K562 (cell line): ENCODE measurements around the gene NT5DC1. TPM values are rescaled to one million over a fixed set of nuclear protein-coding genes. Genes with fewer than 3 reads are reported as not detected.
A peak's percentile ranks its signal among the peaks of the same experiment; 100 is the strongest.

ENCODE experiments used
- ETS2 ChIP-seq: IDR thresholded peaks from 2 replicates; pipeline ENCODE4 v1.6.1; 2016; ENCODE audit warnings: borderline replicate concordance, missing genetic modification characterization, mild to moderate bottlenecking, moderate library complexity, missing compliant biosample characterization; ENCODE audit not compliant: poor library complexity, severe bottlenecking
- FOXP1 ChIP-seq: sonication (generic); formaldehyde crosslinking; IDR thresholded peaks from 2 replicates; pipeline ENCODE4 v1.8.0; 2022; ENCODE audit warnings: mild to moderate bottlenecking, missing genetic modification reagents
- GATA2 ChIP-seq: sonication (generic); formaldehyde crosslinking; IDR thresholded peaks from 2 replicates; pipeline ENCODE4 v1.4.0; 2020; ENCODE audit warnings: mild to moderate bottlenecking, missing genetic modification reagents
- MCM5 ChIP-seq: fragments of 450-650 bp; IDR thresholded peaks from 2 replicates; pipeline ENCODE4 v1.6.1; 2016; ENCODE audit warnings: low read depth
- MEF2A ChIP-seq: IDR thresholded peaks from 2 replicates; pipeline ENCODE4 v1.6.1; 2011; ENCODE audit warnings: low read depth, mild to moderate bottlenecking, low read length, moderate library complexity; ENCODE audit not compliant: control insufficient read depth
- NFE2 ChIP-seq: IDR thresholded peaks from 2 replicates; pipeline ENCODE4 v1.6.1; 2014; ENCODE audit warnings: antibody characterized with exemption, low read depth
- PRMT5 ChIP-seq: sonication (generic); formaldehyde crosslinking; IDR thresholded peaks from 2 replicates; pipeline ENCODE4 v1.5.0; 2020; ENCODE audit warnings: missing genetic modification reagents
- PURB ChIP-seq: sonication (generic); formaldehyde crosslinking; IDR thresholded peaks from 2 replicates; pipeline ENCODE4 v1.9.0; 2021; ENCODE audit warnings: low read depth, mild to moderate bottlenecking, missing genetic modification reagents
- RBM39 ChIP-seq: fragments of 200-400 bp; formaldehyde crosslinking; optimal IDR thresholded peaks from 2 replicates; pipeline ENCODE3; 2018; ENCODE audit warnings: low read depth, low read length
- SLC30A9 ChIP-seq: fragments of 250-450 bp; sonication (Bioruptor Pico); IDR thresholded peaks from 2 replicates; pipeline ENCODE4 v1.8.0; 2022; ENCODE audit warnings: mild to moderate bottlenecking, moderate library complexity
- SMARCB1 ChIP-seq: IDR thresholded peaks from 2 replicates; pipeline ENCODE4 v1.6.1; 2011; ENCODE audit warnings: improper control_type of control experiment, low read depth; ENCODE audit not compliant: insufficient read length
- polyA plus RNA-seq, 8 experiments: library from polyadenylated mRNA; depleted of rRNA in 4 of 8; stranded (reverse) in 5 of 8; unstranded in 3 of 8; fragments of >200 nt; fragmentation: Nextera tagmentation in 2 of 8; fragmentation: Illumina TruSeq in 1 of 8; extraction: Ambion mirVana in 2 of 8; extraction: Trizol in 1 of 8; gene quantifications; 2 replicates each; pipeline versions ENCODE4 v1.2.1 to v1.2.3, GENCODE V29; 2011 to 2014; ENCODE audit warnings: inconsistent platforms in 1 of 8, missing spikeins in 1 of 8
- total RNA-seq, 7 experiments: library from RNA; depleted of rRNA in 6 of 7; stranded (reverse); fragments of >200 nt in 6 of 7; fragmentation: Illumina TruSeq in 2 of 7; extraction: Trizol in 2 of 7; gene quantifications; 2 replicates each; pipeline versions ENCODE4 v1.2.1 to v1.2.3, GENCODE V29; 2011 to 2021; ENCODE audit warnings: low replicate concordance in 1 of 7
- TF ChIP-seq, protein P1 (sequence below): fragments of 450-650 bp; IDR thresholded peaks from 2 replicates; pipeline ENCODE4 v1.6.1; 2017; ENCODE audit warnings: antibody characterized with exemption
- TF ChIP-seq, protein P2 (sequence below): fragments of 250-450 bp; sonication (Bioruptor Pico); IDR thresholded peaks from 2 replicates; pipeline ENCODE4 v1.4.0; 2020; ENCODE audit warnings: mild to moderate bottlenecking, moderate library complexity
- TF ChIP-seq, protein P3 (sequence below): sonication (generic); formaldehyde crosslinking; IDR thresholded peaks from 2 replicates; pipeline ENCODE4 v1.8.1; 2022; ENCODE audit warnings: missing genetic modification reagents
- TF ChIP-seq, protein P4 (sequence below), 2 experiments: fragments of 450-650 bp in 1 of 2; sonication (generic) in 1 of 2; formaldehyde crosslinking in 1 of 2; IDR thresholded peaks; 2 replicates each; pipeline versions ENCODE4 v1.7.1 to v1.9.0; 2016 to 2022; ENCODE audit warnings: inconsistent platforms in 1 of 2, mild to moderate bottlenecking in 1 of 2, missing genetic modification reagents in 1 of 2

The NT5DC1 gene
- total and polyA plus RNA-seq, 9 of the 15 experiments (the other 6 are each of a cell fraction or from before 2014, with no cell fraction given) = 4.9 to 28.5 (median 16.3) TPM

DNA sequence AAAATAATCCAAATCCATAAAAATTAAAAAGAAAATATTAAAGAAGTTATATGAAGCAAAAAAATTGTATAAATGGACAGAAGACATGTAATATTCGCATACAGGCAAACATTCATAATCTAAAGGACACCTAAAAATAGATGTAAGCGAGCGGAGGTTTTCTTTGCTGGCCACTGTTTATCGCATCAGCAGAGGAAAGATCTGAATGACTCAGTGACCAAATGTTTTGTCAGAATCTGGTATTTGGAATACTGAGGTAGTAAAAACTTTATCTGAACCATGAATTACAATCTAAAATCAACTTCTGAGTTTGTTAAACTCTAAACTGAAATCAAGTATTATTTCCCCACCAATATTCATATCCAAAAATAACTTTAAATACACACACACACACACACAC is 145.4 kb downstream of the NT5DC1 start (continued):
- TF ChIP-seq, protein P1, sequence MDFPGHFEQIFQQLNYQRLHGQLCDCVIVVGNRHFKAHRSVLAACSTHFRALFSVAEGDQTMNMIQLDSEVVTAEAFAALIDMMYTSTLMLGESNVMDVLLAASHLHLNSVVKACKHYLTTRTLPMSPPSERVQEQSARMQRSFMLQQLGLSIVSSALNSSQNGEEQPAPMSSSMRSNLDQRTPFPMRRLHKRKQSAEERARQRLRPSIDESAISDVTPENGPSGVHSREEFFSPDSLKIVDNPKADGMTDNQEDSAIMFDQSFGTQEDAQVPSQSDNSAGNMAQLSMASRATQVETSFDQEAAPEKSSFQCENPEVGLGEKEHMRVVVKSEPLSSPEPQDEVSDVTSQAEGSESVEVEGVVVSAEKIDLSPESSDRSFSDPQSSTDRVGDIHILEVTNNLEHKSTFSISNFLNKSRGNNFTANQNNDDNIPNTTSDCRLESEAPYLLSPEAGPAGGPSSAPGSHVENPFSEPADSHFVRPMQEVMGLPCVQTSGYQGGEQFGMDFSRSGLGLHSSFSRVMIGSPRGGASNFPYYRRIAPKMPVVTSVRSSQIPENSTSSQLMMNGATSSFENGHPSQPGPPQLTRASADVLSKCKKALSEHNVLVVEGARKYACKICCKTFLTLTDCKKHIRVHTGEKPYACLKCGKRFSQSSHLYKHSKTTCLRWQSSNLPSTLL = no peak
- no peak for TF ChIP-seq GATA2 (CRISPR knock-in tag)
- TF ChIP-seq RBM39 = no peak
- no peak for TF ChIP-seq FOXP1 (CRISPR knock-in tag)
- TF ChIP-seq, protein P2, sequence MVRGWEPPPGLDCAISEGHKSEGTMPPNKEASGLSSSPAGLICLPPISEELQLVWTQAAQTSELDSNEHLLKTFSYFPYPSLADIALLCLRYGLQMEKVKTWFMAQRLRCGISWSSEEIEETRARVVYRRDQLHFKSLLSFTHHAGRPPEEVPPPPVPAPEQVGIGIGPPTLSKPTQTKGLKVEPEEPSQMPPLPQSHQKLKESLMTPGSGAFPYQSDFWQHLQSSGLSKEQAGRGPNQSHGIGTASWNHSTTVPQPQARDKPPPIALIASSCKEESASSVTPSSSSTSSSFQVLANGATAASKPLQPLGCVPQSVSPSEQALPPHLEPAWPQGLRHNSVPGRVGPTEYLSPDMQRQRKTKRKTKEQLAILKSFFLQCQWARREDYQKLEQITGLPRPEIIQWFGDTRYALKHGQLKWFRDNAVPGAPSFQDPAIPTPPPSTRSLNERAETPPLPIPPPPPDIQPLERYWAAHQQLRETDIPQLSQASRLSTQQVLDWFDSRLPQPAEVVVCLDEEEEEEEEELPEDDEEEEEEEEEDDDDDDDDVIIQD (CRISPR knock-in tag) = no peak
- no peak for TF ChIP-seq SMARCB1
- TF ChIP-seq, protein P3, sequence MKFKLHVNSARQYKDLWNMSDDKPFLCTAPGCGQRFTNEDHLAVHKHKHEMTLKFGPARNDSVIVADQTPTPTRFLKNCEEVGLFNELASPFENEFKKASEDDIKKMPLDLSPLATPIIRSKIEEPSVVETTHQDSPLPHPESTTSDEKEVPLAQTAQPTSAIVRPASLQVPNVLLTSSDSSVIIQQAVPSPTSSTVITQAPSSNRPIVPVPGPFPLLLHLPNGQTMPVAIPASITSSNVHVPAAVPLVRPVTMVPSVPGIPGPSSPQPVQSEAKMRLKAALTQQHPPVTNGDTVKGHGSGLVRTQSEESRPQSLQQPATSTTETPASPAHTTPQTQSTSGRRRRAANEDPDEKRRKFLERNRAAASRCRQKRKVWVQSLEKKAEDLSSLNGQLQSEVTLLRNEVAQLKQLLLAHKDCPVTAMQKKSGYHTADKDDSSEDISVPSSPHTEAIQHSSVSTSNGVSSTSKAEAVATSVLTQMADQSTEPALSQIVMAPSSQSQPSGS (CRISPR knock-in tag) = no peak
- TF ChIP-seq PURB (CRISPR knock-in tag) = no peak
- no peak for TF ChIP-seq ETS2
- TF ChIP-seq PRMT5 (CRISPR knock-in tag) = no peak
- no peak for TF ChIP-seq SLC30A9 (CRISPR knock-in tag)
- TF ChIP-seq NFE2 = peak; percentile 13; the same call in 1 of the 2 replicates
- no peak for TF ChIP-seq MCM5
- TF ChIP-seq, protein P4, sequence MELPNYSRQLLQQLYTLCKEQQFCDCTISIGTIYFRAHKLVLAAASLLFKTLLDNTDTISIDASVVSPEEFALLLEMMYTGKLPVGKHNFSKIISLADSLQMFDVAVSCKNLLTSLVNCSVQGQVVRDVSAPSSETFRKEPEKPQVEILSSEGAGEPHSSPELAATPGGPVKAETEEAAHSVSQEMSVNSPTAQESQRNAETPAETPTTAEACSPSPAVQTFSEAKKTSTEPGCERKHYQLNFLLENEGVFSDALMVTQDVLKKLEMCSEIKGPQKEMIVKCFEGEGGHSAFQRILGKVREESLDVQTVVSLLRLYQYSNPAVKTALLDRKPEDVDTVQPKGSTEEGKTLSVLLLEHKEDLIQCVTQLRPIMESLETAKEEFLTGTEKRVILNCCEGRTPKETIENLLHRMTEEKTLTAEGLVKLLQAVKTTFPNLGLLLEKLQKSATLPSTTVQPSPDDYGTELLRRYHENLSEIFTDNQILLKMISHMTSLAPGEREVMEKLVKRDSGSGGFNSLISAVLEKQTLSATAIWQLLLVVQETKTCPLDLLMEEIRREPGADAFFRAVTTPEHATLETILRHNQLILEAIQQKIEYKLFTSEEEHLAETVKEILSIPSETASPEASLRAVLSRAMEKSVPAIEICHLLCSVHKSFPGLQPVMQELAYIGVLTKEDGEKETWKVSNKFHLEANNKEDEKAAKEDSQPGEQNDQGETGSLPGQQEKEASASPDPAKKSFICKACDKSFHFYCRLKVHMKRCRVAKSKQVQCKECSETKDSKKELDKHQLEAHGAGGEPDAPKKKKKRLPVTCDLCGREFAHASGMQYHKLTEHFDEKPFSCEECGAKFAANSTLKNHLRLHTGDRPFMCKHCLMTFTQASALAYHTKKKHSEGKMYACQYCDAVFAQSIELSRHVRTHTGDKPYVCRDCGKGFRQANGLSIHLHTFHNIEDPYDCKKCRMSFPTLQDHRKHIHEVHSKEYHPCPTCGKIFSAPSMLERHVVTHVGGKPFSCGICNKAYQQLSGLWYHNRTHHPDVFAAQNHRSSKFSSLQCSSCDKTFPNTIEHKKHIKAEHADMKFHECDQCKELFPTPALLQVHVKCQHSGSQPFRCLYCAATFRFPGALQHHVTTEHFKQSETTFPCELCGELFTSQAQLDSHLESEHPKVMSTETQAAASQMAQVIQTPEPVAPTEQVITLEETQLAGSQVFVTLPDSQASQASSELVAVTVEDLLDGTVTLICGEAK (IDR thresholded peaks at IDR 0.05) = peak; percentile 79
- TF ChIP-seq, protein P4 (CRISPR knock-in tag; IDR thresholded peaks at IDR 0.05) = no peak
- peak; percentile 88 for TF ChIP-seq MEF2A
